Measurements from ENCODE around the gene STMN3. TPM values are rescaled to one million over a fixed set of nuclear protein-coding genes. Genes with fewer than 3 reads are reported as not detected.
A peak's percentile ranks its signal among the peaks of the same experiment; 100 is the strongest.

Gene STMN3
- total and polyA plus RNA-seq, 10 of the 15 experiments (the other 5 are each of a cell fraction or from before 2014, with no cell fraction given), result 0.09 to 3.6 (median 1.4) TPM; not detected in 1

- no peak for TF ChIP-seq ZBTB4 (CRISPR knock-in tag; IDR thresholded peaks at IDR 0.05)
- no peak for TF ChIP-seq SUPT20H (IDR thresholded peaks at IDR 0.05; ENCODE audit: borderline replicate concordance, control insufficient read depth, low read depth, low read length)
- no peak for TF ChIP-seq IRF5 (IDR thresholded peaks at IDR 0.05; ENCODE audit: borderline replicate concordance)
- TF ChIP-seq KDM1A (IDR thresholded peaks at IDR 0.05; ENCODE audit: borderline replicate concordance), result no peak
- TF ChIP-seq HSF1 (IDR thresholded peaks at IDR 0.05; ENCODE audit: low read depth, low read length), result 0 out of 2 replicates have a peak, but pooled peaks have one; percentile 16
- TF ChIP-seq ZNF24 (IDR thresholded peaks at IDR 0.05), result peak; percentile 40; the same call in 1 of the 2 replicates
- TF ChIP-seq WRNIP1 (IDR thresholded peaks at IDR 0.05; ENCODE audit: borderline replicate concordance, low read depth, low read length), result 0 out of 2 replicates have a peak, but pooled peaks have one; percentile 89
- TF ChIP-seq ATF2 (IDR thresholded peaks at IDR 0.05; ENCODE audit: low read length), result no peak
- TF ChIP-seq DPF2 (IDR thresholded peaks at IDR 0.05), result no peak; the same call in 1 of the 2 replicates
- no peak for TF ChIP-seq FOXM1 (IDR thresholded peaks at IDR 0.05; ENCODE audit: low read depth, low read length)
- peak; percentile 75 for TF ChIP-seq PKNOX1 (IDR thresholded peaks at IDR 0.05)
- no peak for TF ChIP-seq CTCF (IDR thresholded peaks at IDR 0.05 in 2 of 3, conservative IDR thresholded peaks at IDR 0.05 in 1 of 3; ENCODE audit: control insufficient read depth in 2 of 3, extremely low read depth in 1 of 3, insufficient read depth in 1 of 3, low read depth in 3 of 3, low read length in 3 of 3)
- peak; percentile 62; the same call in 1 of the 2 replicates for TF ChIP-seq MTA2 (IDR thresholded peaks at IDR 0.05; ENCODE audit: low read depth)
- no peak for TF ChIP-seq SPI1 (IDR thresholded peaks at IDR 0.05; ENCODE audit: borderline replicate concordance, insufficient read depth, low read depth, low read length)
- TF ChIP-seq ELK1 (IDR thresholded peaks at IDR 0.05; ENCODE audit: low read depth, low read length), result peak; percentile 78
- TF ChIP-seq LARP7 (IDR thresholded peaks at IDR 0.05), result peak; percentile 92
These were observed 4.9 kb upstream of the STMN3 start, which contains the start of gene RTEL1 (continued) for GRCh38 chr20:63657937-63658748.
